Measurements from ENCODE around the gene WDR13.
"Not testable (repeated sequence)": the region's sequence is repeated elsewhere in the genome, so short reads cannot be mapped to it uniquely, and the experiment has no call there.

Gene WDR13

DNA sequence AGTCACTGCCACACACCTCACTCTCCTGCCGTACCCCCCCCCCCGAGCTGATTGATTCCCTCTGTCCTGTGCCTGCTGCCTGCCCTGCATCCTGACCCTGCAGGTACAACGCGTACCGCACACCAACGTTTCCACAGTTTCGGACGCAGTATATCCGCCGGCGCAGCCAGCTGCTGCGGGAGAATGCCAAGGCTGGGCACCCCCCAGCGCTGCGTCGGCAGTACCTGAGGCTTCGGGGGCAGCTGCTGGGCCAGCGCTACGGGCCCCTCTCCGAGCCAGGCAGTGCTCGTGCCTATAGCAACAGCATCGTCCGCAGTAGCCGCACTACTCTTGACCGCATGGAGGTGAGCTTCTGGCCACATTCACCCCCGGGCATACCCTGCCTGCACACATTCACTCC is 1.3 kb downstream of the WDR13 start:
- DNase-seq, result no peak

DNA sequence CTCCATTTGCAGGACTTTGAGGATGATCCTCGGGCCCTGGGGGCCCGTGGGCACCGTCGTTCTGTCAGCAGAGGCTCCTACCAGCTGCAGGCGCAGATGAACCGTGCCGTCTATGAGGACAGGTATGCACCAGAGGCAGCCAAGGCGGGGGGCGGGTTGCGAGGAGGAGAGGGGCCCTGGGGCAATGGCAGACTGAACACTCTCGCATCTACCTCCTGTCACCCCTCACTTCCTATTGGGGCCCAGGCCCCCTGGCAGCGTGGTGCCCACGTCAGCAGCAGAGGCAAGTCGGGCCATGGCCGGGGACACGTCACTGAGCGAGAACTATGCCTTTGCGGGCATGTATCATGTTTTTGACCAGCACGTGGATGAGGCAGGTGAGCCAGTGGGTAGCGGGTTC is 2.0 kb downstream of the WDR13 start:
- DNase-seq, result no peak

GRCh38 chrX:48600226-48600625 is 2.9 kb downstream of the WDR13 start:
- DNase-seq, result no peak

DNA sequence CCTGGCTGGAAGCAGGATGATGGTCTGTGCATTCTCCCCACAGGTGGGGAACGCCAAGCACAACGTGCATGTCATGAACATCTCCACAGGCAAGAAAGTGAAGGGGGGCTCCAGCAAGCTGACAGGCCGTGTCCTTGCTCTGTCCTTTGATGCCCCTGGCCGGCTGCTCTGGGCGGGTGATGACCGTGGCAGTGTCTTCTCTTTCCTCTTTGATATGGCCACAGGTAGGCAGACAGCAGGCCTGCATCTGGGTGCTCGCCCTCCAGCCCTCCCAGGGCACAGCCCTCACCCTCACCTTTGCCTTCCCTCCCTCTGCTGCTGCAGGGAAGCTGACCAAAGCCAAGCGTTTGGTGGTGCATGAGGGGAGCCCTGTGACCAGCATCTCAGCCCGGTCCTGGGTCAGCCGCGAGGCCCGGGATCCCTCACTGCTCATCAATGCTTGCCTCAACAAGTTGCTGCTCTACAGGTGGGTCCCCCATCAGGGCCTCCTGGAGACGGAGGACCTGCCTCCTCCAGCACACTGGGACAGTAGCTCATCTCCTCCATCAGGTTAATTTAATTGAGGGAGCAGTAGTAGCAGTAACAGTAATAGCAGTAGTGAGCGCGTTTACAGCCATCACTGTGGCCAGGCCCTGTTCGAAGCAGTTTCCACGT is 4.6 kb downstream of the WDR13 start:
- no peak for DNase-seq

GRCh38 chrX:48604701-48605100 is 7.4 kb downstream of the WDR13 start:
- no peak for DNase-seq

DNA sequence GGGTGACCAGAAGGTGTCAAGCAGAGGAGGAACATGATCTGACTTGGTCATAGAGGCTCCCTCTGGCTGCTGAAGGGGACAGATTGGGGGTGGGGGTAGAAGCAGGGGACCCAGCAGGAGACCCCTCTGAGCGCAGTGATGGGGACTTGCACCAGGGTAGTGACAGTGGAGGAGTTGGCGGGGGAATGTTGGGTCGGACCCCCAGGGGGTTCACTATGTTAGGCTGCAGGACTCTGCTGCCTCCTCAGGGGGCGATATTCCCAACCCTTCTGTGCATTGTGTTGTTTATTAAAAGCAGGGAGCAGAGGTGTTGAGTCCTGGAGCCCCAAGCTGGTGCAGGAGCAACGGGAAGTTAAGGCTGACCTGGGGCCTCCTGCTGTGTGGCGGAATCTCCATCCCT is 8.8 kb downstream of the WDR13 start:
- DNase-seq, result no peak

GRCh38 chrX:48611703-48612102 is 14.4 kb downstream of the WDR13 start:
- DNase-seq, result no peak

DNA sequence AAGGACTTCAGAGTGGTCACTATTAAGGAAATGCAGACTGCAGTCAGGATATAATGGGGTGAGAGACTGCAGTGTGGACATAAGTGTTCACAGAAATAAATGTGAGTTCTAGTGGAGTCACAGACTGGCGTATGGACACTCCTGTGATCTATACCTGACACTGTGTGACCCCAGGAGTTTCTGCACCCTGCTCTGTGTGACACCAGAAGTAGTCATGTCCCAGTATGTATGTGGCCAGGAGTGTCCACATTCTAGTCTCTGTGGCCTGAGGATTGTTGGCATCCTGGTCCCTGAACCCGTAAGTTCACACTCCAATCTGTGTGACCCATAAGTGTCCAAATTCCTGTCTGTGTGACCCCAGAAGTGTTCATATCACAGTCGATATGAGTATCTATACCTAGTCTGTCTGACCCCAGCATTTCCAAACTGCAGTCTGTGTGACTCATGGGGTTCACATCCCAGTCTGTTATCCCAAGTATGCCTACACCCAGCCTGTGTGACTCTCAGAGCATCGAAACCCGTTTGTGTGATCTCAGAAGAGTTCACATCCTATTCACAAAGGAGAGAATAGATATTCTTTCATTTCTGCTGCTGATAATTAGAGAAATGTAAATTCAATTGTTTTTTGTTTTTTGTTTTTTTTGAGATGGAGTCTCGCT is 16.3 kb downstream of the WDR13 start:
- DNase-seq, result no peak

GRCh38 chrX:48616576-48616975 is 19.3 kb downstream of the WDR13 start:
- no peak for DNase-seq

GRCh38 chrX:48617542-48618340 is 20.4 kb downstream of the WDR13 start:
- peak in 1 of 3 experiments; percentile 12 for DNase-seq

DNA sequence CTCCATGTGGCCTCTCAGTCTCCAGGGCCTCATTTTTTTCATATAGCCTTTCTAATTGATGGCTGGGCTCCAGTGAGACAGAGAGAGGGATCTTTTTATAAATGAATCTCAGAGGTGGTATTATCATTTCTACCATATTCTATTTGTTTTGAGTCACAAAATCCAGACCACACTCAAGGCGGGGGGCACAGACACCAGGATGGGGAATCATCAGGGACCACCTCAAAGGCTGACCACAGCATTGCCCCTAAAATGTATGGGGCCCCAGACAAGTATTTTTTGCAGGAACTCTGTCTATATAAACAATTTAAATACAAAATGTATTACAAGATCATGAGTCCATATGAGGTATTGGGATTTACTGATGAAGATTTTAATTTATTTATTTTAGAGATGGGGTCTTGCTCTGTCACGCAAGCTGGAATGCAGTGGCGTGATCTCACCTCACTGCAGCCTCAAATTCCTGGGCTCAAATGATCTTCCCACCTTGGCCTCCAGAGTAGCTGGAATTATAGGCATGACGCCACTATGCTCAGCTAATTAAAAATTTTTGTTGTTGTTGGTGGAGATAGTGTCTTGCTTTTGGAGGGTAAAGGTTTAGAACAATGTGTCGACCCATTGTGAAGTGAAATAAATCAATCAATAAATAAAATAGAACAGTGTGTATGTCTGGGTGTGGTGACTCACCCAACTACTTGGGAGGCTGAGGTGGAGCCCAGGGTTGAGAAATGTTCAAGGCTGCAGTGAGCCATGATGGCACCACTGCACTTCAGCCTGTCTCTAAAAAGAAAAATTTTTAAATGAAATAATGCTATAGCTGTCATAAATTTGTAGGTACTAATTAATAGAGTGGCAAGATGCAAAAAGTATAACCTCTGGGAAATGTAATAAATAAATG is 29.4 kb downstream of the WDR13 start:
- DNase-seq, result no peak

DNA sequence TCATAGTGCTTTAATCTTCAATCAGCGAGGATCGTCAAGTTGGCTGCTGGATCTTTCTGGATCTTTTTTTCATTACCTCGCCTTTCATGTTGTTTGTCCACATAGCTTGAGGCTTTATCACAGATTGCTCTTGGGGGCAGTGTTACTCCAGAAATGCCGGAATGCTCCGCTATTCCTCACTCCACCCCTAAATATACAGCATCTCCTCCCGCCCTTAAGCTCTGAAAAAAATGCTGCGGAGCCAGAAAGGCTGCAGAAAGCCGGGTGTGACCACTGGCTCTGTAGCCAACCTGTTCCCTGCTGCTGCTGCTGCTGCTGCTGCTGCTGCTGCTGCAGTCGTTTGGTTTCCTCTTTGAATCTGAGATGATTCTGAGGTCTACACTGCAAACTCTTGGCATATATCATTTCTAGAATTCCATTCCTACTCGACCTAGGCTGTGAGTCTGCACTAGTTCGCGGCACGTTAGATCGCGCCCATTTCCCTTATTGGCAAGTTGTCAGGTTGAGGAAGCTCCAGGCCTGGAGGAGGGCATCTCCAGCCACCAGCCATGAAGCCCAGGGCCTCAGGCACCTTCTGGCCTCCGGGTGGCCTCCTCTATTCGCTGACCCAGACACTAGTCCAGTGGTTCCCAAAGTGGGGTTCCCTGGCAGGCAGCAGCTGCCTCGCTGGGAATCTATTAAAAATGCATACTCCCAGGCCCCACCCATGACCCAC is 34.2 kb downstream of the WDR13 start:
- DNase-seq, result peak; percentile 68 to 96 (median 88)

- no peak for DNase-seq
These were observed 34.9 kb downstream of the WDR13 start for GRCh38 chrX:48632207-48632606.

GRCh38 chrX:48636301-48636700 is 39.0 kb downstream of the WDR13 start:
- DNase-seq, result no peak

DNA sequence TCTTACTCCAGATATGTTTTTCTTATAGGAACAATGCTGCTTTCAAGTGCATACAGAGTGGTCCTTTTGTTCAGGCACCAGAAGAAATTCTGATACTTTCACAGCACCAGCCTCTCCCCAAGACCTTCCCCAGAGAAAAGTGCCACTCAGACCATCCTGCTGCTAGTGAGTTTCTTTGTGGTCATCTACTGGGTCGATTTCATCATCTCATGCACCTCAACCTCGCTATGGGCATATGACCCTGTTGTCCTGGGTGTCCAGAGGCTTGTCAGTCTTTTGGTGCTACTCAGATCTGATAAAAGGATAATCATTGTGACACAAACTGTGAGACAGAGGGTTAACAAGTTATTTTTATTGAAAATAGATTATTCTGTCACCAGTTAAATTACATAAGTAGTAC is 39.5 kb downstream of the WDR13 start:
- DNase-seq, result no peak

- no peak for DNase-seq
These were observed 48.4 kb downstream of the WDR13 start for GRCh38 chrX:48645669-48646068.

DNA sequence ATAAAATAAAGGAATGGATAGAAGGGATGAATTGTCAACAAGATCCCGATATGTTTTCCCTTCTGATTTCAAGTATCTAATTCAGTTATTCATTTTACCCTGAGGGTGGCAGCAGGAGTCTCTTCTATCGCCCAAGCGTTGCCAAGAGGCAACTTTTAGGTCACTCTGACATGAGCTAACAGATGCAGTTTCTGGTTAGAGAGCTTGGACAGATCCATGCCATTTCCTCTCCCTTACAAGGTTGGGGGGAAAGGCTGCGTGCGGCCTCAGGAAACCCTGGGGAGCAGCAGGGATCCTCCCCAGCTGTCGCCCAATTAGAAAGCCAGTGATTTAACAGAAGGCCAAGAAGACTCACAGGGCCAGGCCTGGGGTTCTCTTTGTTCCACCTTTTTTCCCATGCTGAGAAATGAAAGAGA is 51.1 kb downstream of the WDR13 start:
- DNase-seq, result peak in 2 of 3 experiments; percentile 17 to 71

DNA sequence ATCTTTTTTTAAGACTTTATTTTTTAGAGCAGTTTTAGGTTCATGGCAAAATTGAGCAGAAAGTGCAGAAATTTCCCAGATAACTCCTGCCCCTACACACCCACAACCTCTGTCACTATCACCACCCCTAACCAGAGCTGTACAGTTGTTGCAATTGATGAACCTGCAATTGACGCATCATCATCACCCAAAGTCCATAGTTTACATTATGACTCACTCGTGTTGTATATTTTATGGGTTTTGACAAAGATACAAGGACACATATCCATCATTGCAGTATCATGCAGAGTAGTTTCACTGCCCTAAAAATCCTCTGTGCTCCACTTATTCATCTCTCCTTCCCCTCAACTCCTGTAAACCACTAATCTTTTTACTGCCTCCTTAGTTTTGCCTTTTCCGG is 51.8 kb downstream of the WDR13 start:
- DNase-seq, result no peak

DNA sequence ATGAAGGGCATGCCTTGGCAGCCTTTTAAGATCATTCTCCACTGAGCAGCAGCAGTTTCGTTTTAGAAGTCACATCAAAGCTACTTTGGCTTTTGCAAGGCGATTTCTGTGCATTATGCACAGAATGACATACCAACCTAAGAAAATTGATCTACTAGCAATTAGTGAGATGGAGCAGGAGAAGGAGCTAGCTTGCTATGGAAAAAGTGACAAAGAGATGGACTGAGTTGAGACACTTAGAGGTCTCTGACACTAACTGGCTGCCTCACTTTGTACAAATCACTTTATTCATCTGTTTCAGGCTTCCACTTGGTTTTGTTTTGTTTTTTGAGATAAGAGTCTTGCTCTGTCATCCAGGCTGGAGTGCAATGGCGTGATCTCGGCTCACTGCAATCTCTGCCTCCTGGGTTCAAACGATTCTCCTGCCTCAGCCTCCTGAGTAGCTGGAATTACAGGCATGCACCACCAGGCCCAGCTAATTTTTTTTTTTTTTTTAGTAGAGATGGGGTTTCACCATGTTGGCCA is 54.8 kb downstream of the WDR13 start:
- not testable (repeated sequence) for DNase-seq

- peak in 1 of 3 experiments; percentile 59 for DNase-seq
These were observed 57.5 kb downstream of the WDR13 start for GRCh38 chrX:48654746-48655145.
